Measurements from ENCODE around the gene NTM. TPM values are rescaled to one million over a fixed set of nuclear protein-coding genes. Genes with fewer than 3 reads are reported as not detected.

The NTM gene
- total RNA-seq, 1 experiment from 2014 or later = 8.6 TPM

GRCh38 chr11:131993246-131993645 is 622.8 kb downstream of the NTM start:
- Histone ChIP-seq H3K27me3 (replicated peaks; ENCODE audit: insufficient read depth, low read depth, low read length, poor library complexity) (no peaks in the 10 kb centered on the region), H3K27ac (ENCODE audit: low read depth, low read length, poor library complexity, severe bottlenecking) (no peak overlapping the region), H3K9me3 (ENCODE audit: low read depth, low read length, poor library complexity, severe bottlenecking) (peaks cover 32% of the 10 kb centered on the region), H3K36me3 (ENCODE audit: insufficient read depth, low read length, poor library complexity, severe bottlenecking) (no peaks in the 10 kb centered on the region), H3K4me3 (ENCODE audit: low read depth, low read length, poor library complexity, severe bottlenecking) (no peak overlapping the region), H3K4me1 (ENCODE audit: insufficient read depth, low read length, poor library complexity, severe bottlenecking) (no peaks in the 10 kb centered on the region)
- intact Hi-C loops (cut with micrococcal nuclease; ENCODE audit: unreplicated experiment) = no loop called here
- TF ChIP-seq CTCF (conservative IDR thresholded peaks at IDR 0.05; ENCODE audit: low read depth, low read length) = no peak
- no peak for TF ChIP-seq EZH2 (IDR thresholded peaks at IDR 0.05; ENCODE audit: borderline replicate concordance, low read depth, low read length, poor library complexity, severe bottlenecking)
- POLR2A ChIA-PET (ENCODE audit: low non-redundant PET) = no interaction called here
- CTCF ChIA-PET = no interaction called here
- no peak for DNase-seq (ENCODE audit: low spot score)
- BruUV-seq (replicated peaks) = no TSS peak

- no TSS peak for BruUV-seq (replicated peaks)
- no peak for TF ChIP-seq CTCF (conservative IDR thresholded peaks at IDR 0.05; ENCODE audit: low read depth, low read length)
- no peak for TF ChIP-seq EZH2 (IDR thresholded peaks at IDR 0.05; ENCODE audit: borderline replicate concordance, low read depth, low read length, poor library complexity, severe bottlenecking)
- Histone ChIP-seq H3K36me3 (ENCODE audit: insufficient read depth, low read length, poor library complexity, severe bottlenecking) (no peaks in the 10 kb centered on the region), H3K4me3 (ENCODE audit: low read depth, low read length, poor library complexity, severe bottlenecking) (no peak overlapping the region), H3K27ac (ENCODE audit: low read depth, low read length, poor library complexity, severe bottlenecking) (no peak overlapping the region), H3K27me3 (replicated peaks; ENCODE audit: insufficient read depth, low read depth, low read length, poor library complexity) (no peaks in the 10 kb centered on the region), H3K4me1 (ENCODE audit: insufficient read depth, low read length, poor library complexity, severe bottlenecking) (peaks cover 8% of the 10 kb centered on the region), H3K9me3 (ENCODE audit: low read depth, low read length, poor library complexity, severe bottlenecking) (peaks cover 25% of the 10 kb centered on the region)
- ChIA-PET CTCF (no interaction called here), POLR2A (ENCODE audit: low non-redundant PET) (no interaction called here)
- no peak for DNase-seq (ENCODE audit: low spot score)
- intact Hi-C loops (cut with micrococcal nuclease; ENCODE audit: unreplicated experiment) = no loop called here
Observed at GRCh38 chr11:131998020-131998419, 627.6 kb downstream of the NTM start.

GRCh38 chr11:131999084-131999483 is 628.7 kb downstream of the NTM start:
- no peaks in the 10 kb centered on the region for H3K36me3 ChIP-seq (ENCODE audit: insufficient read depth, low read length, poor library complexity, severe bottlenecking)
- no peaks in the 10 kb centered on the region for H3K27me3 ChIP-seq (replicated peaks; ENCODE audit: insufficient read depth, low read depth, low read length, poor library complexity)
- CTCF ChIA-PET = no interaction called here
- DNase-seq (ENCODE audit: low spot score) = peak; percentile 51
- no peak overlapping the region for H3K4me3 ChIP-seq (ENCODE audit: low read depth, low read length, poor library complexity, severe bottlenecking)
- H3K27ac ChIP-seq (ENCODE audit: low read depth, low read length, poor library complexity, severe bottlenecking) = no peak overlapping the region
- H3K9me3 ChIP-seq (ENCODE audit: low read depth, low read length, poor library complexity, severe bottlenecking) = peaks cover 25% of the 10 kb centered on the region
- POLR2A ChIA-PET (ENCODE audit: low non-redundant PET) = no interaction called here
- peaks cover 11% of the 10 kb centered on the region for H3K4me1 ChIP-seq (ENCODE audit: insufficient read depth, low read length, poor library complexity, severe bottlenecking)
- TF ChIP-seq EZH2 (IDR thresholded peaks at IDR 0.05; ENCODE audit: borderline replicate concordance, low read depth, low read length, poor library complexity, severe bottlenecking) = no peak
- TF ChIP-seq CTCF (conservative IDR thresholded peaks at IDR 0.05; ENCODE audit: low read depth, low read length) = no peak
- BruUV-seq (replicated peaks) = no TSS peak
- intact Hi-C loops (cut with micrococcal nuclease; ENCODE audit: unreplicated experiment) = no loop called here
